ENCODE measurements around the gene WDR81. TPM values are rescaled to one million over a fixed set of nuclear protein-coding genes. Genes with fewer than 3 reads are reported as not detected.

The WDR81 gene
- total and polyA plus RNA-seq, 2 experiments from 2014 or later, result 3.5 to 14.5 TPM

- TF ChIP-seq REST (IDR thresholded peaks at IDR 0.05; ENCODE audit: unreplicated experiment) (no peak), STAT1 (IDR thresholded peaks at IDR 0.05; ENCODE audit: unreplicated experiment) (no peak), ZNF331 (CRISPR knock-in tag; IDR thresholded peaks at IDR 0.05; ENCODE audit: low read depth) (no peak), POLR2AphosphoS5 (IDR thresholded peaks at IDR 0.05; ENCODE audit: low read depth) (no peak), ZNF114 (CRISPR knock-in tag; IDR thresholded peaks at IDR 0.05) (no peak), EZH2phosphoT487 (IDR thresholded peaks at IDR 0.05; ENCODE audit: unreplicated experiment) (no peak), JUNB (IDR thresholded peaks at IDR 0.05; ENCODE audit: unreplicated experiment) (no peak), EZH2 (IDR thresholded peaks at IDR 0.05; ENCODE audit: low read depth, unreplicated experiment) (no peak)
Measured at GRCh38 chr17:1750628-1751027, 26.1 kb downstream of the WDR81 start (continued).

DNA sequence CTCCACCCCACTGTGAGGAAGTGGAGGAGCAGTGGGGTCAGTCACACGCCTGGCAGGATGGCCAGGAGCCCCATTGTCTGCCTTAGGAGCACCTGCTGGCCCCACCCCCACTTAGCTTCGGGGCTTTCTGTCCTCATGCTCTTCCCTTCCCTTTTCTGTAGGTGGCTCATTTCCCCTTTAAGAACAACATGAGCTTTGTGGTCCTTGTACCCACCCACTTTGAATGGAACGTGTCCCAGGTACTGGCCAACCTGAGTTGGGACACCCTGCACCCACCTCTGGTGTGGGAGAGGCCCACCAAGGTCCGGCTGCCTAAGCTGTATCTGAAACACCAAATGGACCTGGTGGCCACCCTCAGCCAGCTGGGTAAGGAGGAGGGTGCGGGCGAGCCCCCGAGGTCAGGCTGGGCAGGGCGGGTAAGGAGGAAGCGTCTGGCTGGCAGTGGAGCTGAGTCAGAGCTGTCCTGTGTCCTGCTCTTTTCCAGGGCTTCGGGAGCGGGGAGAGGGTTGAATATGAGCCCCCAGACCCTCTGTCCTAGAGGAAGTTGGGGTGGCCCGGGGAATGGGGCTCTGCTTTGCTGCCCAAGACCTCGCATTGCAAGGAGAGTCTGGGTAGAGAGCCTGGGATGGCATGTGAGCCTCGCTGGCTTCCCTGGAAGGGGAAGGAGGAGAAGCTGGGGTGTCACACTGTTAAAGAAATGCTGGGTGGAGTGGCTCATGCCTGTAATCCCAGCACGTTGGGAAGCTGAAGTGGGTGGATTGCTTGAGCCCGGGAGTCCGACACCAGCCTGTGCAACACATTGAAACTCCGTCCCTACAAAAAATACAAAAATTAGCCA is 28.1 kb downstream of the WDR81 start:
- H3K4me2 ChIP-seq, result peak overlapping the region; percentile 55; the same call in 1 of the 2 replicates
- H3K27me3 Mint-ChIP-seq (ENCODE audit: insufficient read depth, low read depth, poor library complexity), result peaks cover 14% of the 10 kb centered on the region

More for the DNA sequence above, 28.1 kb downstream of the WDR81 start:
- ATAC-seq (peak; percentile 45), DNase-seq (ENCODE audit: low spot score) (peak; percentile 69)
- Histone ChIP-seq H3K36me3 (ENCODE audit: insufficient read depth) (no peaks in the 10 kb centered on the region), H3K79me2 (replicated peaks; ENCODE audit: insufficient read depth) (no peaks in the 10 kb centered on the region), H3K4me3 (0 out of 2 replicates have a peak overlapping the region, but pooled peaks have one; percentile 17), H2AFZ (peak overlapping the region; percentile 98), H3K9me2 (ENCODE audit: insufficient read depth) (no peaks in the 10 kb centered on the region), H3K27me3 (ENCODE audit: insufficient read depth) (no peaks in the 10 kb centered on the region), H4K20me1 (replicated peaks; ENCODE audit: insufficient read depth) (no peaks in the 10 kb centered on the region), H3K27ac (ENCODE audit: low read depth) (no peak overlapping the region), H3K4me1 (ENCODE audit: insufficient read depth) (peaks cover 6% of the 10 kb centered on the region), H3F3A (replicated peaks; ENCODE audit: low read depth) (no peaks in the 10 kb centered on the region)
- peaks cover 18% of the 10 kb centered on the region for H3K4me1 Mint-ChIP-seq
- H3K36me3 Mint-ChIP-seq (ENCODE audit: low read depth), result no peaks in the 10 kb centered on the region
- no peaks in the 10 kb centered on the region; the same call in 2 of the 3 replicates for H3K9me3 Mint-ChIP-seq
- no peak overlapping the region for H3K27ac Mint-ChIP-seq
- H3K4me3 Mint-ChIP-seq, result peak overlapping the region; percentile 43
- TF ChIP-seq STAT1 (IDR thresholded peaks at IDR 0.05; ENCODE audit: unreplicated experiment), result no peak
- no peak for TF ChIP-seq EZH2phosphoT487 (IDR thresholded peaks at IDR 0.05; ENCODE audit: unreplicated experiment)
- TF ChIP-seq CTCF (conservative IDR thresholded peaks at IDR 0.05; ENCODE audit: low read depth in 2 of 2), result peak in 1 of 2 experiments; percentile 18; a peak in 1 of 4 replicates
